IPS DF 4.7 (cell line): ENCODE measurements around the gene OTX1.
"Not testable (repeated sequence)": the region's sequence is repeated elsewhere in the genome, so short reads cannot be mapped to it uniquely, and the experiment has no call there.

Experiments
- DNase-seq: peaks from one replicate; pipeline ENCODE4 v3.0.0-alpha.2; 2013; ENCODE audit warnings: low spot score; ENCODE audit errors: extremely low read depth

OTX1 gene

DNA sequence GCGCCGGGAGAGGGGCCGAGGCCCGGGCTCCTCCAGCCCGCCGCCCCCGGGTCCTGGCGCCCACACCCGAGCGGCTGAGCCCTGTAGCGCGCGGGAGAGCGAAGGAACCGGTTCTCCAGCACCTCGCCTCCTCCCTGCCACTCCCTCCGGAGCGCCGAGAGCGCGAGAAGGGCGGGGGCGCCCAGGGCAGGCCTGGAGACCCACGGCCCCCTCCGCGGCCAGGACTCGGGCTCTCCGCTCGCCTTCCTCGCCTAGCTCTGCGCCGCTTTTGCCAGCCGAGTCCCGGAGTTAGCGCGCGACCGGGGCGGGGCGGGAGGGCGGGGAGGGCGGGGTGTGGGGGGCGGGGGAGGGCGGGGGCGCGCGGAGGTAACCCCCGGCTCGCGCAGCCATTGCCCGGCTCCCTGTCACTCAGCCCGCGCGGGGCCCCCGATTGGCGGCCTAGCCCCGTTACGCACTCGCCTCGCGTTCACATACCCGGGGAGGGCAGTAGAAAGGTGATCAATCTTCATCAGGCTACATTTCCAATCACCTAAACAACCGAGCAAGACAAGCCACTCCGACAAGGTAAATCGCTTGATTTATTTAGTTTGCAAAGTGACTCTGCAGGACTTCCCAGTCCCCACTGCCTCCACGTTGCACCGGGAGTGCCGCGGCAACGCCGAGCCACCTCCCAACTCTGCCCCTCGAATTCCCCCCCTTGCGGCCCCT, at the start of gene OTX1:
TSS of gene OTX1 (plus strand) at position 497 of the 708 bp plus-strand sequence. CDS start 2,161 bp downstream, outside the sequence.
- DNase-seq: no peak

DNA sequence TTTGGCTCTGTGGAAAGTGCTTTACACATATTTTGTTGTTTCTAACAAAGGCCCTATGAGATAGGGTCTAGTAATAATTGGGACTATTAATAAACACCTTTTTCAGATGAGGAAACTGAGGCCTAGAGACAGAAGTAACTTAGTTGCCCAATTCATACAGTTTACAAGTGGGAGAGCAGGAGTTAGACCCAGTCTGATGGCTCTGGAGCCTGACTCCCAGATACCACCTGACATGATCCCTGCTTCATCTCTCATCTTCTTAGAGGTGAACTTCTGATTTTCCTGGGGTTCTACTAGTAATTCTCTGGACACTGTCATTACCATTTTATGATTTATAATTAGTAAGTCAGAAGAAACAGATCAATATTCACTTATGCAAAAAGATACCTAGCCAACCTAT, 49.1 kb upstream of the OTX1 start:
- no peak for DNase-seq

DNA sequence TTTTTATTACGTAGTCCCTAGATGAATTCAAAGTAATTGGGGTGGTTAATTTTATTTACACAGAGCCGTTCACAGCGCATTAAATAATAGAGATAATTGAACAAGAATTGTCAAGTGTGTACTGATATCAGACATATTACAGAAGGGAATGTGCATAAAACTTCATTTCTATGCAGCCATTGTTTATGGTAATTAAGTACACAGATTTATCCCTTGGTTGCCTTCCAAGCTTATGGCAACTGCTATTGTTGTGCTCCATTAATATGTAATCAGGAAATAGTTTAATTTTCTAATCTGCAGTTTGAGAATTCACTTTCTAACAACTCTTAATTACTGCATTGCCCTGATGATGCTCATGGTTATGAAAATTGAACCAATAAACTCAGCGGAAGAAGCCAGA, 47.3 kb upstream of the OTX1 start:
- no peak for DNase-seq

DNA sequence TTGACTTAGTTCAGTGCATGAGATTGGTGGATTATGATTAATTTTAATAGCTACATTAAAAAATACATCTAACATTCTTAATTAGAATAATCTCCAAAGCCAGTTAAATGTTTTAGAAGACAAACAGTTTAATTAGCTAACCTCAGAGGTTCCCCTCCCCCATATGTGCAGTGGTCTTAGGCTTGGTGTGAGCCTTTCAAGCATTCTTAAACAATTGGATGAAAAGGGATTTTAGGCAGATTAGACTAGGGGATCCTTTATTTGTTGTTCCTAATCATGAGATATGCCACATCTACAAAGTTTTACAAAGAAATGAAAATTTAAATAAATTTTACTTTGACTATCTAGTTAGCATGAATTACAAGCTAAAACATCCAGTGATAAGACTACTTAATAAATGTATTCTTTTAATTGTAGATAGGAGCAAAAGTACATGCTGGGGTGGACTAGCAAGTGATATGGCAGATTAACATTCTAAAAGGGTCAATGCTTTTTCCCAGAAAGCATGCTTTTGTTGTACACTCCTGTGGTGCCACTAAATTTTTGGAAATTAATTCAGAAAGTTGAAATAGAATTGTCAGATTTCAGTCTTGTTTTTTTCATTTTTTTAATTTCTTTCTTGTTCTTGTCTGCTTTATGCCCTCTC, 42.7 kb upstream of the OTX1 start:
- no peak for DNase-seq

DNA sequence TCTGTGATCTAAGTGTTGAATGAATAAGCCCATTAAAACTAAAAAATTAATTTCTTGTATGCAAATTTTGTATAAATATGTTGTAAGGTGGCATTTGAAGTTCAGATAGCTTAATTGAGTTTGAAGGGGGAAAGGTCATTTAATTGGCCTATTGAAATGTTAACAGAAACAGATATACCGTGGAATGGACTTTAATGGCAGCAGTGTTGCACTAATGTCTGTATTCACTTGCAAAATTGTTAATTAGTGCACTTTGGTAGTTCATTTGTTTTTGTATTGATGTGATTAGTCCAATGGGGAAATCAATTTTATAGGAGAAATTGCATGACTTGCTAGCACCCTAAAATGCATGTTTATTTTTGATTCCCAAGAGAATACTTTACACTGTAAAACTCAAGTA, 41.8 kb upstream of the OTX1 start:
- no peak for DNase-seq

DNA sequence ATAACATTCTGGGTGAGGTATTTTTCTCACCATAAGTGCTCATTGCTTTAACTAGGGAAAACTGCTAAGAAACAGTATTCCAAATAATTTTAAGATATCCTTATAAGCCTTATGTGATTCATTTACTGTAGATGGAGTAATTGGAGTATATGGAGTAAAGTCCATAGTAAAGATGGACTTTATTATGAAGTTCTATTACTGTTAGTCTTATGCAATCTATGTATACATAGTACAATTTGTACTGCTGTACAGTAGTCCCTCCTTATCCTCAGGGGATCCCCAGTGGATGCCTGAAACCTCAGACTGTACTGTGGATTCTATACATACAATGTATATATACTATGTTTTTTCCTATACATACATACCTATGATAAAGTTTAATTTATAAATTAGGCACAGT, 41.1 kb upstream of the OTX1 start:
- no peak for DNase-seq

DNA sequence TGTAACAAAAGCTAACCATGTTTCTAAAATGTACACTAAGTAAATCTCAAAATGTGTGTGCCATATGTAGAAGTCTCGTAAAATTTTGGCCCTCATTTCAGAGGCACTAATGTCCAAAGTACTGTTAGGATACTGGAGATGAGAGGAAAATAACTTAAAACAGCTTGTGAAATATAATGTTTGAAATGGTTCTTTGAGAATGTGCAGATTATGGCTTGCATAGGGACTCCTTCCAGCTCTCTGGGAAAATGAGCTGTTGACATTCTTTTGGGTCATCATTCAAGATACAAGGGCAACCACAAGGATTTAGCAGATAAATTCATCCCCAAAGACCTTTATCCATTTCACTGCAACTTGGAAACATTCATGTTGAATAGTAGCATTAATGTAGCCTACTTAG, 38.1 kb upstream of the OTX1 start:
- DNase-seq: no peak

DNA sequence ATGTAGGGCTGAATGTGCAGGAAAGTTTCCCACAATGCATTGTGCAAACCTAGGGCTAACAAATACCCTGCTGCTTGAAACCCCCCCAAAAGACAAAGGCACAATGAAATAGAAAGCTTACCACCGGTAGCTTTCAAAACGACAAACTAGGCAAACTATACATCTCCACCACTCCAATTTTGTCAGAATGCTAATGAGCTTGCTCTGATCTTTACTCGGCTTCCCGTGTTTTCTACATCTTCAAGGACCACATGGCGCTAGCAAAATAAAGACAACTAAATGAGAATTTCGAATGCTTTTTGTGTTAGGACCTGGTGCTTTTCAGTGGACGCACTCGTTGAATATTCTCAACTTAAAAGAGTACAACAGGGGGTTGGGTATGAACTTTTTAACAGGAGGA, 37.2 kb upstream of the OTX1 start:
- no peak for DNase-seq

DNA sequence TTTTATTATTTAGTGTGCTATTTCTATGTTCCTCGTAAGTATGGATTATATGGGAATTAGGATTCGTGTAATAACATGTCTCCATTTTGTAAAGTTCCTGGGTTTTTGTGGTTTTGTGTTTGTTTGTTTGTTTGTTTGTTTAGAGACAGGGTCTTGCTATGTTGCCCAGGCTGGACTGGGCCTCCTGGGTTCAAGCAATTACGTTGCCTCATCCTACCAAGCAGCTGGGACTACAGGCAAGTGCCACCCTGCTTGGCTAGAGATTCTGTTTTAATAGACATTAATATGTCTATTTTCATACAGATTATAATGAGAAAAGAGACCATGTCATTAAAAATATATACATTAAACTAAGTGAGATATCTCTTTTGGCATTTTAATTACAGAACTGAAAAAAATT, 35.2 kb upstream of the OTX1 start:
- no peak for DNase-seq

DNA sequence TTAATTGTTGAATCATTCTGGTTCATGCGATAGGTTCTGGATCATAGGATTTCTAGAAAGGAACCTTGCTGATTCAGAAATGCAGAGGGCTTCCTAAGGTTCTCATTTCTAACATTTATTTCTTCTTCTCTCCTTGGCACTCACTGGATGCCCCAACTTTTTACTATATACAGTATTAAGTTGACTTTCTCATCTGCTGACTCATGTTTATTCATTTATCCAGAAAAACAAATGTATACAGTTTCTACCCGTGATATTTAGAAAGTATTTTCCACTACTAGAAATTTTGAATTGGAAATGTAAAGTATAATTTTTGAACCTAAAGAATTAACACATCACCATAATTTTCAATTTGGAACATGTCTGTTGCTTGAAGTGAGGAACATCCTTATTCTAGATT, 32.2 kb upstream of the OTX1 start:
- no peak for DNase-seq

DNA sequence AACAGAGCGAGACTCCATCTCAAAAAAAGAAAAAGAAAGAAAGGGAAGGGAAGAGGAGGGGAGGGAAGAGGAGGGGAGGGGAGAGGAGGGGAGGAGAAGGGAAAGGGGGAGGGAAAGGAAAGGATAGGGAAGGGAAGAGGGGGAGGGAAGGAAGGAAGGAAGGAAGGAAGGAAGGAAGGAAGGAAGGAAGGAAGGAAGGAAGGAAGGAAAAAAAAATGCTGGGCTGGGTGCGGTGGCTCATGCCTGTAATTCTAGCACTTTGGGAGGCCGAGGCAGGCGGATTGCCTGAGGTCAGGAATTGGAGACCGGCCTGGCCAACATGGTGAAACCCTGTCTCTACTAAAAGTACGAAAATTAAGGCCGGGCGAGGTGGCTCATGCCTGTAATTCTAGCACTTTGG, 30.9 kb upstream of the OTX1 start:
- DNase-seq: not testable (repeated sequence)

DNA sequence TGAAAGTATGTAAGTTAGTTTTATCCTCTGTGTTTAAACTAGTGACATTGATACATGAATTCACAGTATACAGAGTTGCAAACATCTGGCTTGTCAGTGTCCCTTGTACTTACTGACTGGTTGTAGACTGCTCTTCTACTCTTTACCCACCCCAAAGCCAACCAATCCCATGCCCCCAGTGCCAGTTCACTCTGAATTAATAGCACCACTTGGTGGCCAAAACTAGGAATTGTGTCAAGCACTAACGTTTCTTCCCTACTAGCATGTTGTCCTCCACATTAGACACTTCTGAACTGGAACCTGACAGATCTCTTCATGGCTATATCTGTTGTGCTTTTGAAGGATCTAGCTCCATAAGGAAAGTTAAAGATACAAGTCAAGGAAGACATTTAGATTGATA, 27.2 kb upstream of the OTX1 start:
- no peak for DNase-seq

DNA sequence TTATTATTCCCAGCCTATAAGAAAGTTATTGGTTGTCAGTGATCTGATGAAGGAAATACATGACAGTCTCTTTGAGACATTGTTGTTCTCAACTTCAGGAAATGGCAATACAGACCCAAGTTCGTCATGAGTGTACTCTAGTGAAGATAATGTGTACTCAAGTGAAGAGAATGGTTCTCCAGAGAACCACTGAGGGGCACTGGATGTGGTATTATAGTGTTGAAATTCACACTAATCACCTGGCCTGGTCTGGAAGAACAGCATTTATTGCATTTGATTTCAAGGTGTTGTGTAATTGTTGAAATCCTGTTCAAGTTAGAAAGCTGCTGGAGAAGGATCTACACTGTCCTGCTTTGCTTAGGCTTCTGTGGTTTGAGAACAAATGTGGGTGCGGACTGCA, 23.4 kb upstream of the OTX1 start:
- DNase-seq: no peak

DNA sequence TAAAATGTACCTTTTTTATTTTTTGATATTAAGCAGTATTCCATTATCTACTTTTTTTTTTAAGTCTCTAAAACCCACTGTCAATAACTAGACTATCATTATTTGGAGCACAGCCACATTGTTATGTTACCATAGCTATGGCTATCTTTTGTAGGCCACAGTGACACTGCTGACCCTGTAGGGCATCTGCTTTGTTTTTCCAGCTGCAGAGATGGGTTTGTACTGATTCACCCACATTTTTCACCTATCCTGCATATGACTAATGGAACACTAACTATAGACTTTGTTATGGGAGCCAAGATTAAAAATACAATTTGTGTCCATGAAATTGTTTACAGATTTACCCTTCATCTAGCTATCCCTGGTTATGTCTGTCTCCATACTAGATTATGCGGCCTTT, 21.6 kb upstream of the OTX1 start:
- no peak for DNase-seq

DNA sequence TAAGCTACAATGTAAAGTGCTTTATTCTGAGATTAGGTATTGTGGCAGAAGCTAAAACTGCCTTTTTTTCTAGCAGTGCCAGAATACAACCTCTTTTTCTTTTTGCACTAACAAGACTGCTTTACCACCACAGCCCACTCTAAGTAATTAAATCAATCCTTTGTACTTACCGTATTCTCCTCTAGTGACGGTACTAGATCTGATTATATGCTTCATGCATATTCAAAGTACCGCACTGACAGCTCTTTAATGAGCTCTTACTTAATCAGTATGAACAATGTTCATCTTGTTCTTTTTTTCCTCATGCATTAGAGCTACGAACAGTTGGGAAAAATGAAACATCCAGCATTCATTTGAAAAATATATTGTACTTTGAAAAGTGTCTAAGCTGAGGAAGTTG, 16.1 kb upstream of the OTX1 start:
- no peak for DNase-seq

DNA sequence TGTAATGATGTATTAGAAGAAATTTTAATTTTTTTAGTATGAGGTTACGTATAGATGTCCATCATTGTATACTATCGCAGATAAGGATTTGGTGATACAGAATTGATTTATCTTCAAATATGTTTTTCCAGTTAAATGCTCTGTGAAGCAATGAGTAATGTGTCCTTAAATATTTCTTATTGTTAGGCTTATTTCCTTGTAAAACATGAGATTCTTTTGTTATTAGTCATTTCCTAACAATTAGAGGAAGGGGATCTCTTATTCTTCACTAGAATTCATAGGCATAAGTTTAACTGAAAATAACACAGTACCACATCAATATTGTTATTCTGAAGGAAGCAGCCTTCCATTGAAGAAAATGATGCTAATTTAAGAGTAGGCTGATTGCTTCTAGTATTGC, 15.5 kb upstream of the OTX1 start:
- no peak for DNase-seq

DNA sequence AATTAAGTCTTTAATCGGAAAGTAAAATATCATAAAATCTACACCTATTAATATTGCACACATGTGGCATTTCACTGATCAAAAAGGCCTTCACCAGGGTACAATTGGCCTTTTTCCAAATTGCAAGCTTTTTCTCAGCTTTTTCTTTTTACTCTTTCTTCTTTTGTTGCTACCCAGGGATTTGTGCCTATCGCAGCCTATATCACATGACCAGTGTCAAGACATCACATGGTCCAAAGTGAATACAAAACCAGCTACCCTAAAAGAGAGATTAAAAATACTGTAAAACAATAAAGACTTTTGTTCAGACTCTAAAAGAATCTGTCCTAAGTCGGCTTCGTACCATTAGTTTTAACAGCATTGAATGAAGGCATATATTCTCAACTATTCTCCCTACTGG, 15.0 kb upstream of the OTX1 start:
- DNase-seq: no peak

DNA sequence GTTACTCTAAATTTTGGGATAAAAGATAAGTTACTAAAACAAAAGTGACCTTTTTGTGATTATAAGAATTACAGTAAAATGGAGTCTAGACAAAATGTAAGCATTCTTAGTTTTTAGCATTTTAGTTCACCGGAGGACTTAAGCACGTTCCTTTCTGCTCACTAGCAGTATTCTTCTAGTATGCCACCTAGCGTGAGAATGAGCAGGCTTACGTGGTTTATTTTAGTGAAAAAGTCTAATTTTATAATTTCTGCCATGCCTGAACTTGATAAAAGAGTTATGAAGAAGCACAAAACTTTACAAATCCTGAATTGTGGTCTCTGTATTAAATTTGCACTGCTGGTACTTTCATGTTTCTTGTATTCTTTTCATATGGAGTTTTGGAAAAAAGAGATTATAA, 12.6 kb upstream of the OTX1 start:
- no peak for DNase-seq

DNA sequence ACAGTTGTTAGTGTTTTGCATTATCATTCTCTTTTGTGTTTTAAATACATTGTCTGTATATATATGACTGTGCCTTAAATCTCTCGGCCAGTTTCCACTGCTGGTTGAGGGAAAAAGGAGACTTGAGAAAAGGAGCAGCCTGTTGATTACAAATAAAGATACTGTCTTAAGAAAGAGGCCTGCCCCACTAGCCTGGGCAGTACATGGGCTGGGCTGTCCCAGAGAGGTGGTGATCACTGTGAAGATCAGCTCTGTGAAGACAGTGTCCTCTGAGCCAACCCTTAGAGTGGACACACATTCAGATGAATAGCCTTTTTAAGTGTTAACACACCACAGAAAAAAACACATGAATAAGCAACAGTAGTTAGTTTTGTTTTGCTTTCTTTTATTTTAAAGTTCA, 10.0 kb upstream of the OTX1 start:
- DNase-seq: no peak

DNA sequence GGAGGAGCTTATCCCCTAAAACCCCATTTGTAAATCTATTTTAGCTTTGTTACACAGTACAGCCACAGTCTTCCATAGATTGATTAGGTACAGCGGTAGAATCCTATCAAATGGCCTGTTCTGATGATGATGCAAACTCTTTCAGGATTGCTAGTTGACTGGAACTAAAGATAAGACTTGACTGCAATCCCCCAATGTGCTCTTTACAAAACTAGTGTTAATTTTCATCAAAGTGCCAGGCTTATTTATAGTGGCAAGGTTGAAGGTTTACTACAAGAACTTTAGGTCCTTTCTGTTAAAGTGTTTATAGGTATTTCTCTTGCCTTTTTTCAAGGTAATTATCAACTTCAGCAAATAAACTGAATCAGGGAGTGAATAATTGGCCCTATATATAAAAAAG, 9.0 kb upstream of the OTX1 start:
- no peak for DNase-seq

DNA sequence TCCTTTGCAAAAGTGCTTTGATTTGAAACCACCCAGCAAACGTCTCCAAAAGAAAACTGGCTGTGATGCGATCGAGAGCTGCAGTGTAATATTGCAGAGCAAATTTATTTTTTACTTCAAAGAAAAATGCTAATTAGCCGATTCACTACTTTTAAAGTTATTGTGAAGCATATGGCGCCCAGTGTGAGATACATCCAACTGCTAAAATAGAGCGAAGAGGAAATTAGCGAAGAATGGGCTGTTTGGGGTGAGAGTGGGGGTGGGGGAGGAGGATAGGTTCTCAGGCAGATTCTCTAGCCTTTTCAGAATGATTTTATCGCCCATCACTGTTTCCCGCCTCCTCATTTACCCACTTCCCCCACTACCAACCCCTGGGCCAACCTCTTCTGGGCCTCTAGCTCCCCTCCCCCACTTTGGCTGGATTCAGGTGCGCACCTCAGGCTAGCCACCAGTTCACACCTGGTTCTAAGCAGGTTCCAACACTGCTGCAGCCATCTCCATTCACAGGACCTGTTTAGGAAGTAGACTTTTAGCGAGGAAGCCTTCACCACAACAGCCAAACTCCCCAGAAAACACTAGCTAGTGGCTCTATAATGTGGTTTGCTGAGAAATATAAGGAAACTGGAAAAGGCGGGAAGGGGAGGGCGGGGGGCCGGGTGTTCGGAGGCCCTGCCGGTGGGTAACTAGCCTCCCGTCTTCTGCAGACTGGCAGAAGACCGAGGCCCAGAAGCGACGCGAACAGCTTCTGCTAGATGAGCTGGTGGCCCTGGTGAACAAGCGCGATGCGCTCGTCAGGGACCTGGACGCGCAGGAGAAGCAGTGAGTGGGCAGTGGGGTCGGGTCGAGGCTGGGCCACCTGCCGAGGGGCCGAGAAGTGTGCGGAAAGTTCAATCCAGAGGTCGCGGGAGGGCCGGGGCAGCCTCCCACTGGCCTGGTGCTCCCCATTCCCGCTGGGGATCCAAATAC, 6.0 kb upstream of the OTX1 start:
- DNase-seq: no peak

DNA sequence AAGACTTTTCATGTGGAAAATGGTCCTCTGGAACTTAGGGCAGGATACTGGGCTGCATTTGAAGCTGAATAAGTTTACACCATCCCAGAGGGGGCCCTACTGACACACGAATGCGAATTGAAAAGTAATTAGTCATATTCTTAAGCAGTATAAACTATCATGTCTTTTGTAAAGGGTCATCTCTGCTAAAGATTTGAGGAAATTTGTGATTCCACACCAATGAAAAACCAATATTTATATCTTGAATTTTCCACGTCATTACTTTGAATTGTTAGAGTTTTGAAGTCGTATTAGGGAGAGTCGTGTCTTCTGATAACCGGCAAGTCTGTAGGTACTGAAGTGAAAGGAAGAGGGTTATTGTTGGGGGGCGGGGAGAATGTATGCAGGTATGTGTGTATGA, 4.1 kb upstream of the OTX1 start:
- DNase-seq: no peak
